CD4-positive, alpha-beta T cell treated with Interleukin-15 for 4 hours (primary cell): ENCODE data around the gene OR52I1.

Experiments
- DNase-seq: peaks from one replicate; pipeline ENCODE4 v3.0.0-alpha.2; 2020; ENCODE audit warnings: low spot score

Gene OR52I1

GRCh38 chr11:4593739-4594138 is at the start of gene OR52I1:
Gene OR52I1 (plus strand): TSS chr11:4594039. CDS start chr11:4594039, 0 bp downstream.
- DNase-seq, result no peak

- no peak for DNase-seq
Observed at GRCh38 chr11:4544891-4545290, 48.9 kb upstream of the OR52I1 start, which contains the start of gene OR52M1. Gene OR52M1 (plus strand): TSS chr11:4545191. CDS start chr11:4545191, 0 bp downstream.

- DNase-seq, result no peak
Observed at GRCh38 chr11:4546878-4547277, 47.0 kb upstream of the OR52I1 start.

GRCh38 chr11:4547416-4547815 is 46.4 kb upstream of the OR52I1 start:
- DNase-seq, result no peak

- DNase-seq, result peak; percentile 4
Observed at GRCh38 chr11:4551346-4551979, 42.4 kb upstream of the OR52I1 start.

- no peak for DNase-seq
Observed at GRCh38 chr11:4559527-4560440, 34.1 kb upstream of the OR52I1 start.

- DNase-seq, result no peak
Observed at GRCh38 chr11:4560467-4560866, 33.4 kb upstream of the OR52I1 start.

GRCh38 chr11:4565371-4565770 is 28.5 kb upstream of the OR52I1 start:
- DNase-seq, result no peak

GRCh38 chr11:4569075-4569474 is 24.8 kb upstream of the OR52I1 start:
- no peak for DNase-seq

- DNase-seq, result no peak
Observed at GRCh38 chr11:4576880-4577279, 17.0 kb upstream of the OR52I1 start.

- DNase-seq, result no peak
Observed at GRCh38 chr11:4577761-4578160, 16.1 kb upstream of the OR52I1 start.

GRCh38 chr11:4578624-4579023 is 15.2 kb upstream of the OR52I1 start:
- no peak for DNase-seq

GRCh38 chr11:4580124-4580523 is 13.7 kb upstream of the OR52I1 start:
- DNase-seq, result no peak

GRCh38 chr11:4581443-4581842 is 12.4 kb upstream of the OR52I1 start, which contains the start of gene OR52I2:
Gene OR52I2 (plus strand): TSS chr11:4581743.
- no peak for DNase-seq

GRCh38 chr11:4589017-4589416 is 4.8 kb upstream of the OR52I1 start:
- no peak for DNase-seq

GRCh38 chr11:4605057-4605456 is 11.2 kb downstream of the OR52I1 start:
- no peak for DNase-seq

- no peak for DNase-seq
Observed at GRCh38 chr11:4606231-4607015, 12.6 kb downstream of the OR52I1 start.

GRCh38 chr11:4607096-4607495 is 13.3 kb downstream of the OR52I1 start:
- no peak for DNase-seq

GRCh38 chr11:4607781-4608666 is 14.2 kb downstream of the OR52I1 start, which contains the start of gene TRIM68:
Gene TRIM68 (minus strand): TSS chr11:4608231. CDS start chr11:4605504, 2,727 bp downstream.
- DNase-seq, result peak; percentile 96

- peak; percentile 18 for DNase-seq
Observed at GRCh38 chr11:4610258-4610935, 16.6 kb downstream of the OR52I1 start.

GRCh38 chr11:4611986-4612385 is 18.1 kb downstream of the OR52I1 start:
- no peak for DNase-seq
